ENCODE data around the gene PRR14L.
"Not testable (repeated sequence)": the region's sequence is repeated elsewhere in the genome, so short reads cannot be mapped to it uniquely, and the experiment has no call there.

PRR14L gene

DNA sequence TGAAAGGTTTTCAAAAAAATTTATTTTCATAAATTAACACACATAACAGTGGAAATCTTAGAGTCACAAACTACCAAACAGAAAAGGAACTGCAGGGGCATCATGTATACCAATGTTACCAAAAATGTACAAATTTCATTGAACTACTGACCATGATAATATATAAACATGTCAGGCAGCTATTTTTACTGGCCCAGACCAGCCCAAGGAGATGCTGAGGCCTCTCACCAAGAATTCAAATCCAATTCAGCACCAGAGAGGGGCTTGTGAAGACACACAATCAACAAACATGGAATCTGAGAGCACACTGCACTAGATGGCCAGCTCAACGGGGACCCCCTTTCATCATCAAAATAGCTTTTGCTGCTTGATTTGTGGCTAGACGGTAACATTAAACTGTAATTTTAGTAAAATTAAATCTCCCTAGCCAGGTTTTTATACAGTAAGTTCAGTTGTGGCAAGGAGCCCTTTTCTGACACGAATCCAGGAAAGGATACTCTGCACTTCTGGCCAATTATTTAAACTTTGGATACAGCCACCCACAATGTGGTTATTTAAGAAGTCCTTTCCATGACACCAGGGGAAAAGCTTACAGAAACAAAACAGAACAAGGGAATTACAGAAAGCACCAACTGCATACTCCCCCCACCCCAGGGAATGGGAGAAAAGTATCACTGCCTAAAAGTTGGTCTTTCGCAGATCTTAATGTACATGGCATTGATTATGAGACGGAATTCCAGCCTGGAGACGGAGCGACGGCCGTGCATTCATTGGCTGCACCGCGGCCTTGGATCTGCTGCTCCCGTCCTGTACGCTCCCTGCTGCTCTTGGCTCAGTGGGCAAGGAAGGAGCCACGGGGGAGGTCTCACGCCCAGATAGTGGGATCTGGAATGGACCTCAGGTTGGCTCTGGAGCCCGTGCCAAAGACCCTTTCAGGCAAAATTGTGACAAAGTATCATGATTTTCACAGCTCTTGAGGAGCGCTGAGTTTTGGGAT is 68.3 kb downstream of the PRR14L start:
- DNase-seq = no peak

GRCh38 chr22:31680861-31681341 is 69.0 kb downstream of the PRR14L start:
- DNase-seq = no peak

- no peak for DNase-seq
Observed at GRCh38 chr22:31678748-31679147, 71.2 kb downstream of the PRR14L start.

- DNase-seq = no peak
Observed at GRCh38 chr22:31676700-31677099, 73.2 kb downstream of the PRR14L start.

DNA sequence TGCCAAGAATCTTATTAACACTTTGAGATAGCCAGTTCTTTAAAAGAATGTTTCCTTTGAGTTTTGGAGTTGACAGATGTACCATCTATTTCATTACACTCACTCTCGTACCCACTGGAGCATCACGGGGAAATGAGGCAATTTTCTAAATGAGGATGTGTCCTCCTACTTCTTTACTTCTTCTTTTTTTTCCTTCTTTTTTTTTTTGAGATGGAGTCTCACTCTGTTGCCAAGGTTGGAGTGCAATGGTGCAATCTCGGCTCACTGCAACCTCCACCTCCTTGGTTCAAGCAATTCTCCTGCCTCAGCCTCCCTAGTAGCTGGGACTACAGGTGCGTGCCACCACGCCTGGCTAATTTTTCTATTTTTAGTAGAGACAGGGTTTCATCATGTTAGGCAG is 75.7 kb downstream of the PRR14L start:
- not testable (repeated sequence) for DNase-seq

DNA sequence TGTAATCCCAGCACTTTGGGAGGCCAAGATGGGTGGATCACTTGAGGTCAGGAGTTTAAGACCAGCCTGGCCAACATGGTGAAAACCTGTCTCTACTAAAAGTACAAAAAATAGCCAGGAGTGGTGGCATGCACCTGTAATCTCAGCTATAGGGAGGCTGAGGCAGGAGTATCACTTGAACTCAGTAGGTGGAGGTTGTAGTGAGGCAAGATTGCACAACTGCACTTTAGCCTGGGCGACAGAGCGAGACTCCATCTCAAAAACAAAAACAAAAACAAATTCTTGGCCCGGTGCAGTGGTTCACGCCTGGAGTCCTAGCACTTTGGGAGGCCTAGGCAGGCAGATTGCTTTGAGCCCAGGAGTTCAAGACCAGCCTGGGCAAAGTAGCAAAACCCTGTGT is 81.1 kb downstream of the PRR14L start:
- DNase-seq = not testable (repeated sequence)

- DNase-seq = no peak
Observed at GRCh38 chr22:31662668-31663037, 87.3 kb downstream of the PRR14L start.

- peak; percentile 84 for DNase-seq
Observed at GRCh38 chr22:31661851-31662667, 87.9 kb downstream of the PRR14L start, which contains the start of gene PISD. Gene PISD (minus strand): TSS chr22:31662215. CDS start chr22:31662208, 7 bp downstream.

DNA sequence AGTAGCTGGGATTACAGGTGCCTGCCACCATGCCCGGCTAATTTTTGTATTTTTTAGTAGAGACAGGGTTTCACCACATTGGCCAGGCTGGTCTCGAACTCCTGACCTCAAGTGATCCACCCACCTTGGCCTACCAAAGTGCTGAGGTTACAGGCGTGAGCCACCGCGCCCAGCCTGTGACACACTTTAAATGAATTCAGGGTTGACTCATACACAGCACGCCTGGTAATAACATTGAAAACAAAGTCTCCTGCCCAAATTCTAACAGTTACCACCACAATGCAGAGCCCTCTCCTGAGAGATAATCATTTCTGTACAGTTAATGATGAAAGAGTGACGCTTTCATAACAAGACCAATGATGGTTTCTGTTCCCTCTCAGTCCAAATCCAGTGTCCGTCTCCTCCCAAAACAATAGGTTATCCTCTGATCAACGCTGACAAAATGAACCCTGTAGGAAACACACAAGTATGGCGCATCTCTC is 89.0 kb downstream of the PRR14L start:
- not testable (repeated sequence) for DNase-seq

- DNase-seq = no peak
Observed at GRCh38 chr22:31659246-31659645, 90.7 kb downstream of the PRR14L start.

DNA sequence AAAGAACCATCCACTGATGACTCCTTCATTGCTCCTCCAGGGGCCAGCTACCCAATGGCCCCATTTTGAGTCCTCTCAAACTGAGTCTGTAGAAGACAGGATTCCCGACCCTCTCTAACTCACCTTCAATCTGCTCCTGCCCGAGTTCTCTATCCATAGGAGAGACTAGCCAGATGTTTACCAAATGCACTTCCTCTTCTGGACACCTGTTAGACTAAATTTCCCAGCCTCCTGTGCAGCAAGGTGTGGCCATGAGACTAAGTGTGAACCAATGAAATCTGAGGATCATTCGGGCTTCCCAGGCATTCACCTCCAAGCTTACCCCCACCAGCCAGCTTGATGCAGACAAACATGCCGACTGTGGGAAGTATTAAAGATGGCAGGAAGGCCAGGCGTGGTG is 95.5 kb downstream of the PRR14L start:
- DNase-seq = no peak

GRCh38 chr22:31653944-31654343 is 96.0 kb downstream of the PRR14L start:
- DNase-seq = no peak

DNA sequence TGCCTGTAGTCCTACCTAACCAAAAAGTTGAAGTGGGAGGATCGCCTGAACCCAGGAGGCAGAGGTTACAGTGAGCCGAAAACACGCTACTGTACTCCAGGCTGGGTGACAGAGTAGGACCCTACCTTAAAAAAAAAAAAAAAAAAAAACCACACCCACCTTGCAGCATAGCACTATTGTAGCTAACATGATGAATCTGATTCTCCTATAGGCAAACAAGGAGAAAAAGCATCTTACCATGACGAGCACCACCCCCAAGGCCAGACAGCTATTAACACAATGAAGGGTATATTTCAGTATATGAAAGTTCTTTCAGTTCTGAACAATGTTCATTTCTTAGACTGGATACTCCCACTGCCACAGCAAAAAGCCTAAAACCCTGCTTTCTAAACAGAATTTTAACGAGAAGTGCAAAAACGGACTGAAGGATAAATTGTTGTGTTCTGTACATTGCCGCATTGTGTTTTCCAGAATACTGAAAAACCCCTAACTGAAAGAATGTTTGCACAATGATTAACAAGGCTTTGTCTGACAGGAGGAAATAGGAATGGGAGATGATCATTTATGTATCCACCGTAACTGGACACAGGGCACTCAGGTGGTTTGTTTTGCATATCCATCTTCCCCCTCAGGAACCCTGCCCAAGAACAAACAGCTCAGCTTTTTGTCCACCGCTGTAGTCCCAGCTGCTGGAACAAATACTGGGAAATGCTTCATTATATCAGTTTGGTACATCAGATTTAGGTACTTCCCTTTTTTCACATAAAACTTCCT is 96.8 kb downstream of the PRR14L start:
- DNase-seq = no peak

DNA sequence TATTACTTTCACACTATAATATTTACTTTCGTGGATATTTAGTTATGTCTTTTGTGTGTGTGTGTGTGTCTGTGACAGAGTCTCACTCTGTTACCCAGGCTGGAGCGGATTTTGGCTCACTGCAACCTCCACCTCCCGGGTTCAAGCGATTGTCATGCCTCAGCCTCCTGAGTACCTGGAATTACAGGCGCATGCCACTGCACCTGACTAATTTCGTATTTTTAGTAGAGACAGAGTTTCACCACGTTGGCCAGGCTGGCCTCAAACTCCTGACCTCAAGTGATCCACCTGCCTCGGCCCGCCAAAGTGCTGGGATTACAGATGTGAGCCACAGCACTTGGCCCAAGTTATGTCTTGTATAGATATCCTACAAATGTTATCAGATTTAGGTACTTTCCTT is 97.8 kb downstream of the PRR14L start:
- DNase-seq = no peak

DNA sequence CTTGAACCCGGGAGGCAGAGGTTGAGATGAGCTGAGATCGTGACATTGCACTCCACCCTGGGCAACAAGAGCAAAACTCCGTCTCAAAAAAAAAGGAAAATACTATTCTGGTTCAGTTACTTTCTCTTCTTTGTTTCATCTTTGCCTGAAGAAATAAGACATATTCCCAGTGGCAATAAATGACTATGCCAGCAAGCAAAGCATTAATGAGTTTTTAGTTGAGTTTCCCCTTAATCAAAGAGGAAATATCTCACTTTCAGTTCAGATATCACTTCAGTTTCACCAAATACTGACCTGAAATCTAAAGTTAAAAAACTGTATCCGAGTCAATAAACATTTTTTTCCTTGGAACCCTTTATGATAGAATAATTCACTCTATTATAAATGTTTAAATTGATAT is 98.3 kb downstream of the PRR14L start:
- DNase-seq = no peak

DNA sequence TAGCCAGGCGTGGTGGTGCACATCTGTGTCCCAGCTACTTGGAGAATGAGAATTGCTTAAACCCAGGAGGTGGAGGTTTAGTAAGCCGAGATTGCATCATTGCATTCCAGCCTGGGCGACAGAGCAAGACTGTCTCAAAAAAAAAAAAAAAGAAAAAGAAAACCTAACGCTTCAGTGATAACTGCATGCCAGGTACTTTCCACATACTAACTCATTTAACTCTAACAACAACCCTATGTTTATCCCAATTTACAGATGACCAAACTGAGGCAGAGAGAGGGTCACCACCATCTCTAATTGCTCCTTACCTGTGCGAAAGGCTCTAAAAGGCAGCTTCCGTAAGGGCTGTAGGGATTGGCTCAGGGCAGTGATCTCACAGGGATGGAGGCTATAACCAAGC is 99.5 kb downstream of the PRR14L start:
- DNase-seq = no peak

DNA sequence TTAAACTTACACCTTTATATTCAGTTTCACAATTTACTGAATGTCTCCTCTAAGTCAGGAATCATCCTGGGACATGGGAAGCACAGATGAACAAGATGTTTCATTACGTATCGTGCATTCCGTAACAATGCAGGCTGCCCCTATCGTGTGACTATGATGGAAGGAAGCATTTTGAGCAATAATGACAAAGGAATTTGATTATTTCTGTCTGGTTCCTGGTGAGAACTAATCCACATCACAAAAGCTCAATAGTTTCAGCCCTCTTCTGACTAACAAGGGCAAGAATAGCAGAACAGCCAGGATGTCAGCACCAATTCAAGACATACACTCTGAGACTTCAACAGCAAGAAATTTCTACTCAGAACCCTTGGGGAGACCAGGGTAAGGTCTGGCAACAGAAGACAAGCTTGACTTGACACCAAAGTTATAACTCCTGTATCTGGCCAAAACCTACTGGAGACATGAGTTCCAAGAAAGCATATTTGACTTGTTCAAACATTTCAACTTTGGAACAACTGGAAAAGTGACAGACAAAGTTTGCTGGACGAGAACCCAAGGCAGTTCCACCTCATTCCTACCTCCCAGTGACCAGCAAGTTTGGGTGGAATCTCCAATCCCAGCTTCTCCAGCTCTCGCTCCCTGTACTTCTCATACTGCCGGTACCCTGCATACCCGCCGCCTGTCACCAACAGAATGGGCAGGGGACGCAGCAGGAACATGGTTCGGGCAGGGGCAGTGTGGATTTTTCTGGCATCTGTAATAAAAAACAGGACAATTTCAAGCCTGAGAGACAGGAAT is 102.2 kb downstream of the PRR14L start:
- DNase-seq = no peak

DNA sequence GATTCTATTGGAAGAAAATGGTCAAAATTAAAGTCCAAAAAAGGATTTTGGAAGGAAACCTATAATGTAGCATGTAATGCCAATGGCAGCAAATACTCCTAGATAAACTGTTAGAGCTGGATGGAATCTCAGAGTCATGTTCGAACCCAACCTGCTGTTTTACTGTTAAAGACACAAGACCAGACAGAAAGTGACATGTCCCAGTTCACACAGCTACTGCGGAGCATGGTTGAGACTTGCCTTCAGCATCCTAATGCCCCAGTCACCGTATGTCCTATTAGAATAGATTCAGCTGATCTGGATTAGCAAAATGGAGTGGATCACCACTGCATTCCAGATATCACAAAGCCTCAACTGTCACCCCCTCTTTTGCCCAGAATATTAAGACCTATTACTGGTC is 102.9 kb downstream of the PRR14L start:
- no peak for DNase-seq

- no peak for DNase-seq
Observed at GRCh38 chr22:31646186-31647019, 103.5 kb downstream of the PRR14L start.

GRCh38 chr22:31639436-31640039 is 110.4 kb downstream of the PRR14L start:
- no peak for DNase-seq

Data from NCI-H1694 treated with DMSO at 0.1 percent for 48 hours (cell line).